ES-I3 (cell line): ENCODE measurements around the gene CPED1.
"Not testable (repeated sequence)": the region's sequence is repeated elsewhere in the genome, so short reads cannot be mapped to it uniquely, and the experiment has no call there.

Experiments
- H3K36me3 ChIP-seq: 2 replicates; pipeline ENCODE4 v1.6.1; 2013; ENCODE audit warnings: mild to moderate bottlenecking, low read length, control low read depth, moderate library complexity; ENCODE audit not compliant: insufficient read depth
- H3K4me1 ChIP-seq: 2 replicates; pipeline ENCODE4 v1.6.1; 2013; ENCODE audit warnings: mild to moderate bottlenecking, control low read depth, low read length; ENCODE audit not compliant: insufficient read depth
- H3K9ac ChIP-seq: 2 replicates; pipeline ENCODE4 v1.6.1; 2013; ENCODE audit warnings: low read depth, mild to moderate bottlenecking, low read length, moderate library complexity
- H3K9me3 ChIP-seq: 2 replicates; pipeline ENCODE4 v1.6.1; 2013; ENCODE audit warnings: mild to moderate bottlenecking, low read length, moderate library complexity; ENCODE audit not compliant: control insufficient read depth, insufficient read depth

The CPED1 gene

GRCh38 chr7:121061677-121062582, 73.4 kb downstream of the CPED1 start:
- Histone ChIP-seq H3K9me3 (no peaks in the 10 kb centered on the region), H3K4me1 (no peaks in the 10 kb centered on the region), H3K36me3 (no peaks in the 10 kb centered on the region), H3K9ac (no peak overlapping the region)

- Histone ChIP-seq H3K4me1 (no peaks in the 10 kb centered on the region), H3K9ac (no peak overlapping the region), H3K36me3 (no peaks in the 10 kb centered on the region), H3K9me3 (no peaks in the 10 kb centered on the region)
These were observed 74.3 kb downstream of the CPED1 start for GRCh38 chr7:121062671-121063279.

- not testable (repeated sequence) for H3K9me3 ChIP-seq, H3K36me3 ChIP-seq, H3K4me1 ChIP-seq, H3K9ac ChIP-seq
These were observed 79.2 kb downstream of the CPED1 start for GRCh38 chr7:121067717-121068116.

DNA sequence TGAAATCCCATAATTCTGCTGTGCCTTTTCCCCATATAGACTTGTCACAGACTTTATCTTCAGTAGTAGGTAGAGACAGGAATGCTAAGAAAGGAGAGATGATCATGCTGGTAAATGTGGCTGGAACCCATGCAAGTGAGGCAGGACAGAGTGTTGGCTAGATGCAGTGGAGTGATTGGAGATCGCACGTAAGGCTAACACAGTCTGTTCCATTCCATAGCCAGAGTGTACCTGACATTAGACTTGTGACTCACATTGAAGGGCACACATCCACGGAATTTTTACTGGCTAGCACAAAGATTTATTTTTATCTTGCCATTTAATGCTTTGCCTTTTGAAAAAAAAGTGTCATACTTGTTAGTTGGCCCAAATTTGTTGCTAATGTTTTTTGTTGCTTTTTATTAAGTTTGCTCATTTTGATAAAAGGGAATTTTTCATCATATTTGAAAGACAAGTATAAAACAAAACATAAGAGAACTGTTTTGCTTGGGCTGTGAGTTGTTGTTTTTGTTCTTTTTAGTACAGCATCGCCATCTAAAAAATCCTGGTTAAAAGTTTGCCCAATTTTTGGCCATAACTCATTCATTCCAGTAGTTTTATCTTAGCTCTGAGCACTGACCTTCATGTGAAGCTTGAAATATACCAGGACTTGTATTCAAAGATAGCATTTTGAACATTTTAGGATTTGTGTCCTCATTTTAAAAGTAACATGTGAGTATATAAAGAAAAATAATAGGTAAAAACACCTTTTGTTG, 81.0 kb downstream of the CPED1 start:
- no peaks in the 10 kb centered on the region for H3K36me3 ChIP-seq
- H3K9ac ChIP-seq = no peak overlapping the region
- no peaks in the 10 kb centered on the region for H3K9me3 ChIP-seq
- no peaks in the 10 kb centered on the region for H3K4me1 ChIP-seq

GRCh38 chr7:121071132-121071531, 82.6 kb downstream of the CPED1 start:
- Histone ChIP-seq H3K9ac (no peak overlapping the region), H3K36me3 (no peaks in the 10 kb centered on the region), H3K4me1 (no peaks in the 10 kb centered on the region), H3K9me3 (no peaks in the 10 kb centered on the region)

DNA sequence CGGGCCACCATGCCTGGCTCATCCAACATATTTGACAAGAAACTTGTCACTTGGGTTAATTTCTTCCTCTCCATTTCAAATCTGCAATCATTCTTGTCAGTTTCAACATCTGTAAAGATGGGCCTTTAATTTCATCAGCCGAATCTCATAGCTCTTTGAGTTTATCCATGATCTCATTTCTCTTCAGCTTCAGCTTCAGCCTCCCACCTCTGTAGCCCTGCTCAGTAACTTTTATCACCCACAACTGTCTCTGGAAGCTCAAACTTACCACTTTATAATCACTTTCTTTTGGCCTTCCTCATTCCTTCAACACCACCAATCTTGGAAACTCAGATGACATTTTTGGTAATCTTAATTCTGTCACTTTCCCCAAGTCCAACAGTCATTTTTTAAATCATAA, 83.2 kb downstream of the CPED1 start:
- no peaks in the 10 kb centered on the region for H3K36me3 ChIP-seq
- no peak overlapping the region for H3K9ac ChIP-seq
- no peaks in the 10 kb centered on the region for H3K9me3 ChIP-seq
- no peaks in the 10 kb centered on the region for H3K4me1 ChIP-seq

- Histone ChIP-seq H3K36me3 (no peaks in the 10 kb centered on the region), H3K9ac (no peak overlapping the region), H3K9me3 (no peaks in the 10 kb centered on the region), H3K4me1 (no peaks in the 10 kb centered on the region)
These were observed 84.3 kb downstream of the CPED1 start for GRCh38 chr7:121072826-121073225.

- H3K9ac ChIP-seq = no peak overlapping the region
These were observed 85.1 kb downstream of the CPED1 start for GRCh38 chr7:121073463-121074099.

GRCh38 chr7:121075424-121075841, 86.9 kb downstream of the CPED1 start:
- not testable (repeated sequence) for H3K9me3 ChIP-seq, H3K4me1 ChIP-seq, H3K36me3 ChIP-seq, H3K9ac ChIP-seq

More at GRCh38 chr7:121073463-121074099, 85.1 kb downstream of the CPED1 start:
- Histone ChIP-seq H3K36me3 (no peaks in the 10 kb centered on the region), H3K4me1 (no peaks in the 10 kb centered on the region), H3K9me3 (no peaks in the 10 kb centered on the region)

- no peak overlapping the region for H3K9ac ChIP-seq
- H3K9me3 ChIP-seq = no peaks in the 10 kb centered on the region
- no peaks in the 10 kb centered on the region for H3K4me1 ChIP-seq
- no peaks in the 10 kb centered on the region for H3K36me3 ChIP-seq
These were observed 87.4 kb downstream of the CPED1 start for GRCh38 chr7:121075952-121076349.

GRCh38 chr7:121076350-121077164, 88.0 kb downstream of the CPED1 start:
- H3K4me1 ChIP-seq = no peaks in the 10 kb centered on the region
- no peaks in the 10 kb centered on the region for H3K36me3 ChIP-seq
- no peak overlapping the region for H3K9ac ChIP-seq
- H3K9me3 ChIP-seq = no peaks in the 10 kb centered on the region

- H3K9me3 ChIP-seq = no peaks in the 10 kb centered on the region
- no peak overlapping the region for H3K9ac ChIP-seq
- no peaks in the 10 kb centered on the region for H3K36me3 ChIP-seq
- H3K4me1 ChIP-seq = no peaks in the 10 kb centered on the region
These were observed 88.7 kb downstream of the CPED1 start for GRCh38 chr7:121077165-121077630.

GRCh38 chr7:121078701-121079227, 90.3 kb downstream of the CPED1 start:
- Histone ChIP-seq H3K4me1 (no peaks in the 10 kb centered on the region), H3K36me3 (no peaks in the 10 kb centered on the region), H3K9me3 (no peaks in the 10 kb centered on the region), H3K9ac (no peak overlapping the region)
